Panc1 (cell line): ENCODE measurements around the gene CPB1. TPM values are rescaled to one million over a fixed set of nuclear protein-coding genes. Genes with fewer than 3 reads are reported as not detected.

Experiments used
- ATAC-seq: fragments of 200-7000 bp; cut with Tn5 transposase; 2 replicates; pipeline ENCODE4 v1.9.1; 2020; ENCODE audit warnings: mild to moderate bottlenecking, moderate library complexity
- BruUV-seq: library from RNA; stranded (reverse); fragments of 400-500 nt; replicated peaks from 2 replicates; lab custom pipeline; 2021; lab: Mats Ljungman, UMichigan
- CTCF ChIA-PET: fragments of 300-600 bp; sonication (Branson Sonifier 250); formaldehyde crosslinking; loops from one replicate; lab custom pipeline; 2022; ENCODE audit warnings: antibody characterized with exemption; lab: Charles Lee
- POLR2A ChIA-PET: fragments of 300-600 bp; sonication (Branson Sonifier 250); formaldehyde crosslinking; loops from one replicate; lab custom pipeline; 2022; ENCODE audit warnings: antibody characterized with exemption; lab: Charles Lee
- DNase-seq: peaks from one replicate; pipeline ENCODE4 v3.0.0-alpha.2; 2010; ENCODE audit warnings: low read depth, low spot score
- H3K27ac ChIP-seq: 2 replicates; pipeline ENCODE4 v1.5.1; 2011; ENCODE audit warnings: mild to moderate bottlenecking, low read length, inconsistent platforms
- H3K27me3 ChIP-seq: fragments of 200-500 bp; sonication (Bioruptor generic); 2 replicates; pipeline ENCODE4 v1.6.0; 2014; ENCODE audit warnings: low read length, inconsistent platforms; ENCODE audit not compliant: control insufficient read depth, insufficient read depth
- H3K36me3 ChIP-seq: fragments of 200-500 bp; sonication (Bioruptor generic); 2 replicates; pipeline ENCODE4 v1.5.1; 2014; ENCODE audit warnings: inconsistent platforms, mild to moderate bottlenecking, low read length, moderate library complexity; ENCODE audit not compliant: control insufficient read depth, insufficient read depth
- H3K4me1 ChIP-seq: 2 replicates; pipeline ENCODE4 v1.5.1; 2011; ENCODE audit warnings: inconsistent platforms, mild to moderate bottlenecking, low read length, moderate library complexity; ENCODE audit not compliant: control insufficient read depth, insufficient read depth
- H3K4me3 ChIP-seq, 2 experiments: 2 replicates each; pipeline ENCODE4 v1.5.1; 2011 to 2012; ENCODE audit warnings: low read depth in 2 of 2, low read length in 2 of 2, mild to moderate bottlenecking in 2 of 2, inconsistent platforms in 1 of 2, moderate library complexity in 1 of 2
- H3K9me3 ChIP-seq: fragments of 200-500 bp; sonication (Bioruptor generic); 2 replicates; pipeline ENCODE4 v1.5.1; 2014; ENCODE audit warnings: low read depth, mild to moderate bottlenecking, inconsistent platforms, low read length, moderate library complexity; ENCODE audit not compliant: control insufficient read depth, insufficient read depth
- POLR2AphosphoS5 ChIP-seq: IDR thresholded peaks from 2 replicates; pipeline ENCODE4 v1.6.1; 2012; ENCODE audit warnings: mild to moderate bottlenecking, low read depth, low read length, moderate library complexity
- SIN3A ChIP-seq: IDR thresholded peaks from 2 replicates; pipeline ENCODE4 v1.6.1; 2012; ENCODE audit warnings: low read depth, mild to moderate bottlenecking, low read length, moderate library complexity, borderline replicate concordance; ENCODE audit not compliant: insufficient read depth
- TCF7L2 ChIP-seq: IDR thresholded peaks from 2 replicates; pipeline ENCODE4 v1.6.1; 2011; ENCODE audit warnings: mild to moderate bottlenecking, low read depth, low read length, inconsistent platforms
- in situ Hi-C: cut with HindIII; loops from 2 replicates; pipeline ENCODE4 v1.10.0; 2016; ENCODE audit warnings: low sequenced_read_pairs, low pct_unique_long_range_greater_than_20kb
- intact Hi-C: fragments of 100-400 bp; cut with micrococcal nuclease; formaldehyde crosslinking; loops from one replicate; pipeline ENCODE4 v1.10.0; 2022; ENCODE audit not compliant: unreplicated experiment
- total RNA-seq: library from RNA; stranded (reverse); gene quantifications from one replicate; pipeline ENCODE4 v1.2.1, GENCODE V29; 2021; ENCODE audit not compliant: unreplicated experiment
- TF ChIP-seq, protein P1 (sequence below), 2 experiments: IDR thresholded peaks; 2 replicates each; pipeline ENCODE4 v1.6.1; 2011 to 2012; ENCODE audit warnings: low read depth in 2 of 2, control low read depth in 1 of 2, low read length in 1 of 2, mild to moderate bottlenecking in 1 of 2, moderate library complexity in 1 of 2; ENCODE audit not compliant: insufficient read depth in 1 of 2
- TF ChIP-seq, protein P2 (sequence below): fragments of 450-650 bp; IDR thresholded peaks from 2 replicates; pipeline ENCODE4 v1.5.1; 2017; ENCODE audit warnings: mild to moderate bottlenecking

CPB1 gene
- total RNA-seq, 1 experiment from 2014 or later = 4.4 TPM

DNA sequence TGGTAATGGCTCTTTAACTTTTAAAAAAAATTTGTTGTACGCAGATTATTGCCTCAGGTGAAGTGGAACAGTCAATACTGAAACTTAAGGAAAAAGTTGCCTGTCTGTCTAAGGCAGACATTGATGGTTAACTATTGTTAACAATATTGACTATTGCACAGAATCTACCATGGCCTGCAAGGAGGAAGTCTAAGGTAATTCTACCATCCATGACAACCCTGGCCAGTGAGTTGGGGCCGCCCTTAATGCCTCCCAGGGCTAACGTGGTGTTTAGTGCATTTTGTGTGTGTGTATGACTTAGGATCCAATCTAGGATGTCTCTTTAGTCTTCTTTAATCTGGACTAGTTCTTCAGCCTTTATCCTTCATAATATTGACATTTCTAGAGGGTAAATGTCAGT, 2.1 kb upstream of the CPB1 start:
- BruUV-seq = no TSS peak
- ChIA-PET POLR2A (no interaction called here), CTCF (no interaction called here)
- H3K27me3 ChIP-seq = peaks cover 2% of the 10 kb centered on the region; the same call in 1 of the 2 replicates
- no peak overlapping the region for H3K27ac ChIP-seq
- H3K36me3 ChIP-seq = no peaks in the 10 kb centered on the region
- no peak for TF ChIP-seq SIN3A
- no peak for TF ChIP-seq TCF7L2
- TF ChIP-seq, protein P1, sequence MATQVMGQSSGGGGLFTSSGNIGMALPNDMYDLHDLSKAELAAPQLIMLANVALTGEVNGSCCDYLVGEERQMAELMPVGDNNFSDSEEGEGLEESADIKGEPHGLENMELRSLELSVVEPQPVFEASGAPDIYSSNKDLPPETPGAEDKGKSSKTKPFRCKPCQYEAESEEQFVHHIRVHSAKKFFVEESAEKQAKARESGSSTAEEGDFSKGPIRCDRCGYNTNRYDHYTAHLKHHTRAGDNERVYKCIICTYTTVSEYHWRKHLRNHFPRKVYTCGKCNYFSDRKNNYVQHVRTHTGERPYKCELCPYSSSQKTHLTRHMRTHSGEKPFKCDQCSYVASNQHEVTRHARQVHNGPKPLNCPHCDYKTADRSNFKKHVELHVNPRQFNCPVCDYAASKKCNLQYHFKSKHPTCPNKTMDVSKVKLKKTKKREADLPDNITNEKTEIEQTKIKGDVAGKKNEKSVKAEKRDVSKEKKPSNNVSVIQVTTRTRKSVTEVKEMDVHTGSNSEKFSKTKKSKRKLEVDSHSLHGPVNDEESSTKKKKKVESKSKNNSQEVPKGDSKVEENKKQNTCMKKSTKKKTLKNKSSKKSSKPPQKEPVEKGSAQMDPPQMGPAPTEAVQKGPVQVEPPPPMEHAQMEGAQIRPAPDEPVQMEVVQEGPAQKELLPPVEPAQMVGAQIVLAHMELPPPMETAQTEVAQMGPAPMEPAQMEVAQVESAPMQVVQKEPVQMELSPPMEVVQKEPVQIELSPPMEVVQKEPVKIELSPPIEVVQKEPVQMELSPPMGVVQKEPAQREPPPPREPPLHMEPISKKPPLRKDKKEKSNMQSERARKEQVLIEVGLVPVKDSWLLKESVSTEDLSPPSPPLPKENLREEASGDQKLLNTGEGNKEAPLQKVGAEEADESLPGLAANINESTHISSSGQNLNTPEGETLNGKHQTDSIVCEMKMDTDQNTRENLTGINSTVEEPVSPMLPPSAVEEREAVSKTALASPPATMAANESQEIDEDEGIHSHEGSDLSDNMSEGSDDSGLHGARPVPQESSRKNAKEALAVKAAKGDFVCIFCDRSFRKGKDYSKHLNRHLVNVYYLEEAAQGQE (IDR thresholded peaks at IDR 0.05; ENCODE audit: insufficient read depth in 1 of 2, low read depth in 2 of 2, low read length in 1 of 2) = no peak
- TF ChIP-seq, protein P2, sequence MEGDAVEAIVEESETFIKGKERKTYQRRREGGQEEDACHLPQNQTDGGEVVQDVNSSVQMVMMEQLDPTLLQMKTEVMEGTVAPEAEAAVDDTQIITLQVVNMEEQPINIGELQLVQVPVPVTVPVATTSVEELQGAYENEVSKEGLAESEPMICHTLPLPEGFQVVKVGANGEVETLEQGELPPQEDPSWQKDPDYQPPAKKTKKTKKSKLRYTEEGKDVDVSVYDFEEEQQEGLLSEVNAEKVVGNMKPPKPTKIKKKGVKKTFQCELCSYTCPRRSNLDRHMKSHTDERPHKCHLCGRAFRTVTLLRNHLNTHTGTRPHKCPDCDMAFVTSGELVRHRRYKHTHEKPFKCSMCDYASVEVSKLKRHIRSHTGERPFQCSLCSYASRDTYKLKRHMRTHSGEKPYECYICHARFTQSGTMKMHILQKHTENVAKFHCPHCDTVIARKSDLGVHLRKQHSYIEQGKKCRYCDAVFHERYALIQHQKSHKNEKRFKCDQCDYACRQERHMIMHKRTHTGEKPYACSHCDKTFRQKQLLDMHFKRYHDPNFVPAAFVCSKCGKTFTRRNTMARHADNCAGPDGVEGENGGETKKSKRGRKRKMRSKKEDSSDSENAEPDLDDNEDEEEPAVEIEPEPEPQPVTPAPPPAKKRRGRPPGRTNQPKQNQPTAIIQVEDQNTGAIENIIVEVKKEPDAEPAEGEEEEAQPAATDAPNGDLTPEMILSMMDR = no peak
- no peak for TF ChIP-seq POLR2AphosphoS5
- H3K4me1 ChIP-seq = no peaks in the 10 kb centered on the region
- in situ Hi-C loops (no loop called here), intact Hi-C loops (no loop called here)
- H3K4me3 ChIP-seq = no peak overlapping the region
- no peak for DNase-seq
- no peak for ATAC-seq
- H3K9me3 ChIP-seq = no peaks in the 10 kb centered on the region

DNA sequence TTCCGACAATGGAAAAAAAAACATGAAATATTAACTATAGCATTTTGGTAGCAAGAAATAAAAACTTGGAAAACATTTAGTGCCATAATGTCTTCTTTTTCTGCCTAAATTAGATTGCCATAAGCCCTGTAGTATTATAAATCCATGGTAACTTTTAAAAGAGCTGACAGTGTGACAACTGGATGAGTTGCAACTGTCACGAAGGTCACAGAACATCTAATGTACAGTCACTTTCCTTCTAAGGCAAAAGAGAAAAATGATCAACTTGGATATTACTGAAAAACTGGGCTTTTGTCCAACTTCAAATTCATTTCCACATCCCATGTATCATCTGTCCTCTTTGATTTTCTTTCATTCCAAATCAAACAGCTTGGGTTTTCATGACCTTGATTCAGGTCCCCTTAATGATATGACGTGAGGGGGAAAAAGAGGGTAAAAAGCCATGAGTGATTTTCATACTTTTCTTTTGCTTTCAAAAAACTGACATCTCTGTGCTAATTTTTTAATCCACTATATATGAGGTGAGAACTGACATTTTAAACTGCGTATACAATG, 602 bp downstream of the CPB1 start:
- Histone ChIP-seq H3K9me3 (no peaks in the 10 kb centered on the region), H3K27ac (no peak overlapping the region), H3K4me1 (no peaks in the 10 kb centered on the region), H3K4me3 (no peak overlapping the region), H3K27me3 (peaks cover 2% of the 10 kb centered on the region; the same call in 1 of the 2 replicates), H3K36me3 (no peaks in the 10 kb centered on the region)
- CTCF ChIA-PET = no interaction called here
- ATAC-seq (no peak), DNase-seq (no peak)
- intact Hi-C loops = no loop called here
- POLR2A ChIA-PET = interaction anchor here (0.6 kb wide), 1 partner anchor 1013 kb away, joined by 5 read pairs; no protein-coding TSS in a partner anchor
- in situ Hi-C loops = no loop called here
- TF ChIP-seq TCF7L2 (no peak), SIN3A (no peak), POLR2AphosphoS5 (no peak)
- TF ChIP-seq, protein P1 (IDR thresholded peaks at IDR 0.05; ENCODE audit: insufficient read depth in 1 of 2, low read depth in 2 of 2, low read length in 1 of 2) = no peak
- TF ChIP-seq, protein P2 = no peak
- BruUV-seq = no TSS peak
